ENCODE data around the gene GPBP1.
"Not testable (repeated sequence)": the region's sequence is repeated elsewhere in the genome, so short reads cannot be mapped to it uniquely, and the experiment has no call there.

- TF ChIP-seq CTCF (IDR thresholded peaks at IDR 0.05); ZFX (IDR thresholded peaks at IDR 0.05; ENCODE audit: borderline replicate concordance): not testable (repeated sequence)
Measured at GRCh38 chr5:57178238-57178637, 4.4 kb downstream of the GPBP1 start.
